Measurements from ENCODE around the gene NFATC2.

- TF ChIP-seq, protein P1, sequence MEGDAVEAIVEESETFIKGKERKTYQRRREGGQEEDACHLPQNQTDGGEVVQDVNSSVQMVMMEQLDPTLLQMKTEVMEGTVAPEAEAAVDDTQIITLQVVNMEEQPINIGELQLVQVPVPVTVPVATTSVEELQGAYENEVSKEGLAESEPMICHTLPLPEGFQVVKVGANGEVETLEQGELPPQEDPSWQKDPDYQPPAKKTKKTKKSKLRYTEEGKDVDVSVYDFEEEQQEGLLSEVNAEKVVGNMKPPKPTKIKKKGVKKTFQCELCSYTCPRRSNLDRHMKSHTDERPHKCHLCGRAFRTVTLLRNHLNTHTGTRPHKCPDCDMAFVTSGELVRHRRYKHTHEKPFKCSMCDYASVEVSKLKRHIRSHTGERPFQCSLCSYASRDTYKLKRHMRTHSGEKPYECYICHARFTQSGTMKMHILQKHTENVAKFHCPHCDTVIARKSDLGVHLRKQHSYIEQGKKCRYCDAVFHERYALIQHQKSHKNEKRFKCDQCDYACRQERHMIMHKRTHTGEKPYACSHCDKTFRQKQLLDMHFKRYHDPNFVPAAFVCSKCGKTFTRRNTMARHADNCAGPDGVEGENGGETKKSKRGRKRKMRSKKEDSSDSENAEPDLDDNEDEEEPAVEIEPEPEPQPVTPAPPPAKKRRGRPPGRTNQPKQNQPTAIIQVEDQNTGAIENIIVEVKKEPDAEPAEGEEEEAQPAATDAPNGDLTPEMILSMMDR (IDR thresholded peaks at IDR 0.05; ENCODE audit: insufficient read depth, low read length): no peak
- TF ChIP-seq POLR2AphosphoS5 (IDR thresholded peaks at IDR 0.05; ENCODE audit: low read depth): no peak
- TF ChIP-seq REST (IDR thresholded peaks at IDR 0.05; ENCODE audit: insufficient replicate concordance, low read depth): no peak
- no peak for TF ChIP-seq SPI1 (IDR thresholded peaks at IDR 0.05; ENCODE audit: borderline replicate concordance, low read depth)
Observed at GRCh38 chr20:51430198-51430950, 112.1 kb downstream of the NFATC2 start.

Data from HL-60 (cell line).